HG03439 (cell line): ENCODE measurements around the gene PRLHR.

Source experiments
- ATAC-seq: cut with Tn5 transposase; IDR thresholded peaks from one replicate; pipeline ENCODE4 v1.9.1; 2021; ENCODE audit warnings: mild to moderate bottlenecking, moderate library complexity; ENCODE audit not compliant: unreplicated experiment

The PRLHR gene

GRCh38 chr10:118587881-118588651, 7.4 kb downstream of the PRLHR start:
- no peak for ATAC-seq

- no peak for ATAC-seq
These were observed 8.5 kb downstream of the PRLHR start for GRCh38 chr10:118586911-118587310.

GRCh38 chr10:118585794-118586193, 9.7 kb downstream of the PRLHR start:
- ATAC-seq = no peak

GRCh38 chr10:118585234-118585633, 10.2 kb downstream of the PRLHR start:
- no peak for ATAC-seq

GRCh38 chr10:118584181-118584954, 11.1 kb downstream of the PRLHR start:
- ATAC-seq = no peak

DNA sequence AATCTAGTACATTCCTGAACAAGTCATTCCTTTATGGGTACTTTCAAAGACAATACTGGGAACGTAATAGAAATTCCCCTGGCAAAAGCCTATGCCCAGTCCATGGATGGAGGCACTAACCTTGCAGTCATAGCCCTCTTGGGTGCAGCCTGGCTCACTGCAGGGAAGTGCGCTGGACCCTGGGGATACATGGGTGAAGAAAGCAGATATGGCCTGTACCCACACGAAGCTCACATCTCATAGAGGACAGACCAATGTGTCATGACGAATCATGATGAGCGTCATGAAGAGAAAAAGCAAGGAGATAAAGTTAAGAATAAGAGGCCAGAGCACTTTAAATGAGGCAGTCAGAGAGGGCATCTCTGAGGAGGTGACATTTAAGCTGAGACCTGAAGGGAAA, 11.8 kb downstream of the PRLHR start:
- ATAC-seq = no peak

DNA sequence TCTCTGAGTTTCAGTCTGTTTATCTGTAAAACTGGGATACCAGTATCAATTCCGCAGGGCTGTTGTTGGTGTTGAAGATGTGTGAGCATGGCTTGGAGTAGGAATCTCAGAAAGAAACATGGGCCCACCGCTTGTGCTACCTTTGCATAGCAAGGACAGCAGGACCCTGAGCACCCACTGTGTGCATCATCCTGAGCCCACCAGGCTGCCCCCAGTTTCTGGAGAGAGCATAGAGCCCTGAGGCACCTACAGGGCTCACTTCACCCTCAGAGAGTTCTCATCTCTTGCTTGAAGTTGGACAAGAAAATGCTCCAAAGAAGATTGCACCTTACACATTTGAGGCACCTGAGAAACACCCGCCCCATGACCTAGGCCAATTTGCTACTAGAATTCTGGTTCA, 12.9 kb downstream of the PRLHR start:
- ATAC-seq = no peak

- no peak for ATAC-seq
These were observed 14.1 kb downstream of the PRLHR start for GRCh38 chr10:118581340-118581739.

- ATAC-seq = no peak
These were observed 14.7 kb downstream of the PRLHR start for GRCh38 chr10:118580702-118581101.

GRCh38 chr10:118573512-118573911, 21.9 kb downstream of the PRLHR start:
- no peak for ATAC-seq

- no peak for ATAC-seq
These were observed 23.0 kb downstream of the PRLHR start for GRCh38 chr10:118572256-118573041.

GRCh38 chr10:118571123-118571522, 24.3 kb downstream of the PRLHR start:
- ATAC-seq = no peak

DNA sequence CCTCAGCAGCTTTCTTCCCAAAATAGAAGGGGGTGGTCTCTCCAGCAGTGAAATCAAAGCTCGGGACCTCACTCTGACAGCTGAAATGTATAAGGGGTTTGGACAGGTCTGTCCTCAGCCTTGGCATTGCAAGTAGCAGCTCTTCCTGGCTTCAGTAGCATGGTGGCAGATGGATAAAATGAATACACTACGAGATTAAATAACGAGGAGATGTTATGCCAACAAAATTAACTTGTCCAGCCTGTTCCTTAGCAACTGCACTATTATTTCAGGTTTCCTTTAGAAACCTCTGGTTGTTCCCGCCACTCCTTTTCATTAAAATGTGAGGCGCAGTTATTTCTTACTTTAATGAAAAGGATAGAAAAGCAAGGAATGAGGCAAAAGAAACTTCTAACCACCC, 24.9 kb downstream of the PRLHR start:
- no peak for ATAC-seq

DNA sequence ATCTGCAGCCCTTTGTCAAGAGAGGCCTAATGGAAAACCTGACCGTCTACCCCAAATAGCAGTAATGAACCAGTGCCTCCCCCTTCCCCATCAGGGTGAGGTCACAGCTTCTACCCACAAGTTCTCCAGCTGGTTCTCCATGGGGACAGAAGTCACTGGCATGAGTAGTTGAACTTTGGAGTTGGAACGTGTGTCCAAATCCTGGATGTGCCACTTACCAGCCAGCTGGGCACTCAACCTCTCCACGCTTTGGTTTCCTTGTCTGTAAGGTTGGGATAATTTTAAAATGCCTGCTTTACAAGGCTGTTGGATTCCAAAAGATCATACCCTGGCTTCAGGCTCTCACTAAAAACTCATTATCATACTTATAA, 25.6 kb downstream of the PRLHR start:
- ATAC-seq = no peak

DNA sequence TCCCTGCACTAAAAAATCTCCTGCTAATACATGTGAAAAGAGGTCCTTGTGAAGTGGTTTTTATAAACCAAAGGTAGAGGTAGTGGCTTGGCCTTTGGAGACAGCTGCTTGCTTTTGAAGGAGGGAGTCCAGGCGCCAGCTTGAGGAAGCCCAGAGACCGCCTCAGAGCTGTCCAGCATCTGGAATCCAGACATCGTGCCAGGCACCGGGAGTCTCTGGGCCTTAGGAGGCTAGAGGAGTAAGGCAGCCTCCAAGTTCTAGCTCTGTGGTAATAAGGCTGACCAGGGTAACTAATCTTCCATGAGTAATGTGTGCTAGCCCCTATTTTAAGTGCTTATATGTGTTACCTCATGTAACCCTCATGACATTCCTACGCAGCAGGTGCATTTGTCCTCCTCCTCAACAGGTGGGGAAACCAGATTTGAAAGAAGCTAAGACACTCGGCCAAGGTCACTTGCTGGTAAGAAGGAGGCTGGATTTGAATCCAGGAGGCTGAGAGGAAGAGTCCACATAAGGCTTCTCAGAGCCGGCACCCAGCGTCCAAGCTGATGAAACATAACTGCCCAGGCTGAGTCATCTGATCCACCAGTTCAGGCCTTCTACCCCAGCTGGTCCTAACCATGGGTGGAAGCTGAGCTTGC, 26.1 kb downstream of the PRLHR start:
- no peak for ATAC-seq

DNA sequence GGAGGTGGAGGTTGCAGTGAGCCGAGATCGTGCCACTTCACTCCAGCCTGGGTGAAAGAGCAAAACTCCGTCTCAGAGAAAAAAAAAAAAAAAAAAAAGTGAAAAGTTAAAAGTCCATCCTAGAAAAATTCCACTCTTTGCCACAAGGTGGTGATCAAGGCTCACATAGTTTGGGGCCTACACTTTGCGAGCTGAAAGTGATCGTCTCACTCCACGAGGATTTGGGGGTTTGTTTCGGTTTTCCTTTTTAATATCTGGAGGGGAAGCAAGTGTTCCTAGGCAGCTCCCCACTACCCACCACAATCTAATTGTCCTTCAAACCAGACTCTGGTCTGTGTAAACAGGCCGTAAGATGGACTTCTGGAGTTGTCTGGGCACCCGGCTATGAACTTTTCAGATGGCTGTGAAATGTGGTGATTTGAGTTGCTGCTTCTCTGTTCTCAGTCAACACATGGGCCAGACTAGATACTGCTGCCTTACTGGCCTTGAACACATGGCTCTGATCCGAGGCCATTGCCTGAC, 27.1 kb downstream of the PRLHR start:
- ATAC-seq = no peak

GRCh38 chr10:118567701-118568248, 27.7 kb downstream of the PRLHR start:
- ATAC-seq = no peak

DNA sequence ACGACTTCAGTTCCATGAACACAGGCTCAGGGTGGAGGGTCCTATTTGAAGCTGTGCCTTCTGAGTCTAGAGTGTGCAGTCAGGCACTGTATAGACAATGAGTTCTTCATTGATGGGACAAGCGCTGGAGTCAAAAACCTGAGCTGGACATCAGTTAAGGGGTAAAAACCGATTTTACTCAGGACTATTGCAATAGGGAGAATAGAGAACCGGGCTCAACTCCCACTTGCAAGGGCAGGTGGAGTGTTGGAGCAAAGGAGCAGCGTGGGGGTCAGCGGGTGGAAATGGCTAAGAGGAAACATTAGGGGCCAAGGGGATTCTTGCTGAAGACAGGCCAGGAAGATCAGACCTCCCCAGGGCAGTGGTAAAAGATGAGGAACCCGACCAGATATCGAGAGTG, 28.5 kb downstream of the PRLHR start:
- ATAC-seq = no peak

DNA sequence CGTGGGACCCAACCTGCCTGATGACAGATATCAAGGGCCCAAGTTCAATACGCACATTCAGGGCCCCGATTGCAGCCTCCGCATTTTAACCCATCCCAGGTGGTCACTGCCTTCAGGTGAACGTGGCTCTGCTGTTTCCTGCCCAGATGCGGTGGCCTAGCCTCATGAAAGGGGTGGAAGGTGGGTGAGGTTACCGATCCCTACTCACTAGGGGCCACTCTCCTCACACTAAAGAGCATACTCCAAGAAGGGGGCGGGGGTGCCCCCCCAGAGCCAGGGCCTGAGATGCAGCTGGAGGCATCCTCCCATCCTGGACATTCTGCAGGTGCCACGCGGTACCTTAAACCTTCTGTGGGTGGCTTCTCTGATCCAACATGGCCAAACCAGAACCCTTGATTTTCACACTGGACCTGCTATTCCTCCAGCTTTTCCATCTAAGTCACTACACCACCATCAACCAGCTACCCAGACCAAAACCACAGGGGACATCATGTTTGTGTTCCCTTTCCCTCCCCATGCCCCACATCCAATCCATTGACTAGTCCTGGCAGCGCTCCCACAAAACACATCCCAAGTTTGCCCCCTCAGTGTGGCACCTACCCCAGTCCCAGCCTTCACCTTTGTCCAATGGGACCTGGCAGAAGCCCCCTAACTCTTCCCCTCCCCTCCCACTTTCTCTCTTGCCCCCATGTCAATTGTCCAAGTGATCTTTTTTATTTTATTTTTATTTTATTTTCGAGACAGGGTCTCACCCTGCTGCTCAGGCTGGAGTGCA, 30.0 kb downstream of the PRLHR start:
- ATAC-seq = no peak

- ATAC-seq = no peak
These were observed 30.8 kb downstream of the PRLHR start for GRCh38 chr10:118564652-118565051.
